Pancreas (tissue), 10 donors: Measurements from ENCODE around the gene AUP1. TPM values are rescaled to one million over a fixed set of nuclear protein-coding genes. Genes with fewer than 3 reads are reported as not detected.

Experiments used
- ATAC-seq, 4 donors: fragments of 200-7000 bp; cut with Tn5 transposase; one replicate each; pipeline versions ENCODE4 v1.8.0 to v1.9.1; 2020; ENCODE audit warnings: mild to moderate bottlenecking in 4 of 4, moderate library complexity in 4 of 4
- DNase-seq, 6 donors: peaks; one replicate each; pipeline ENCODE4 v3.0.0-alpha.2; 2020
- FAIRE-seq: peaks from 2 replicates; lab custom pipeline; 2012; peaks lifted over from hg19 to GRCh38; lab: Jason Lieb, UNC
- H3K27ac ChIP-seq, 4 donors: fragments of 200-600 bp; sonication (generic); 1 replicate in 3 of 4; 2 replicates in 1 of 4; pipeline versions ENCODE4 v1.5.0 to v1.8.0; 2020
- H3K27me3 ChIP-seq, 4 donors: fragments of 200-600 bp; one replicate each; pipeline ENCODE4 v1.8.0; 2021
- H3K36me3 ChIP-seq, 3 donors: fragments of 200-600 bp; sonication (generic) in 1 of 3; one replicate each; pipeline versions ENCODE4 v1.5.0 to v1.8.0; 2020 to 2021
- H3K4me1 ChIP-seq, 3 donors: fragments of 200-600 bp; one replicate each; pipeline ENCODE4 v1.8.0; 2021
- H3K4me3 ChIP-seq, 4 donors: fragments of 200-600 bp; sonication (generic) in 2 of 4; one replicate each; pipeline versions ENCODE4 v1.5.0 to v1.8.0; 2020 to 2021
- H3K9me3 ChIP-seq, 4 donors: fragments of 200-600 bp; one replicate each; pipeline ENCODE4 v1.8.0; 2021
- WGBS, 2 donors: extraction: QIAGEN DNeasy Blood & Tissue Kit; methylation state at CpG; one replicate each; pipeline ENCODE4 v1.1.7; 2013; 5-methylcytosine and 5-hydroxymethylcytosine counted together
- intact Hi-C, 3 donors: fragments of 100-400 bp; cut with DNase I; formaldehyde crosslinking; loops; one replicate each; pipeline versions ENCODE4 v1.11.1 to v1.14.2; 2022
- polyA plus RNA-seq, 2 donors: library from polyadenylated mRNA; stranded (reverse); fragments of 200-250 nt; gene quantifications; one replicate each; pipeline ENCODE4 v1.2.3, GENCODE V29; 2013
- total RNA-seq, 6 donors: library from RNA; stranded (reverse); fragmentation: NEBNext Ultra II Directional in 4 of 6; extraction: Animal tissue kit (Norgen Biotek cat#: 25700) in 4 of 6; gene quantifications; one replicate each; pipeline versions ENCODE4 v1.2.1 to v1.2.4, GENCODE V29; 2021 to 2023
- TF ChIP-seq, protein P1 (sequence below), 4 donors: fragments of 200-600 bp; sonication (generic) in 3 of 4; IDR thresholded peaks; one replicate each; pipeline versions ENCODE4 v1.5.0 to v1.8.0; 2021; ENCODE audit warnings: antibody characterized with exemption in 4 of 4
- donor health status: healthy with polysubstance abuse.
- donor health status: DM: no; HTN: no; CAD: no; lungs with moderate emphysema.
- donor health status: DM: no; HTN: no; CAD: no.
- donor health status: control.
- donor health status: control.
- donor health status: Bipolar disorder and iron deficiency.
- donor health status: DM: yes; HTN: yes; CAD: no.
- donor health status: DM: no; HTN: no; CAD: no.
- donor health status: DM: no; HTN: no; CAD: no.
- donor health status: DM: yes; HTN: yes; CAD: no.

Gene AUP1, protein sequence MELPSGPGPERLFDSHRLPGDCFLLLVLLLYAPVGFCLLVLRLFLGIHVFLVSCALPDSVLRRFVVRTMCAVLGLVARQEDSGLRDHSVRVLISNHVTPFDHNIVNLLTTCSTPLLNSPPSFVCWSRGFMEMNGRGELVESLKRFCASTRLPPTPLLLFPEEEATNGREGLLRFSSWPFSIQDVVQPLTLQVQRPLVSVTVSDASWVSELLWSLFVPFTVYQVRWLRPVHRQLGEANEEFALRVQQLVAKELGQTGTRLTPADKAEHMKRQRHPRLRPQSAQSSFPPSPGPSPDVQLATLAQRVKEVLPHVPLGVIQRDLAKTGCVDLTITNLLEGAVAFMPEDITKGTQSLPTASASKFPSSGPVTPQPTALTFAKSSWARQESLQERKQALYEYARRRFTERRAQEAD
- total RNA-seq (10 to 100 TPM; 62.1 to 91.0 (median 67.9) TPM), polyA plus RNA-seq (100 to 1,000 TPM; 246 to 258 TPM)

GRCh38 chr2:74529357-74530238 lies at the start of gene AUP1, which contains the start of gene HTRA2:
Gene AUP1 (minus strand): TSS chr2:74529706. CDS start chr2:74529629, 77 bp downstream.
Gene HTRA2 (plus strand): TSS chr2:74529933. CDS start chr2:74530007, 74 bp downstream.
- DNase-seq (peak; percentile 96 to 100 (median 98)), FAIRE-seq (peak; percentile 45), ATAC-seq (peak; percentile 93 to 97 (median 94))
- Histone ChIP-seq H3K4me3 (peak within 1 kb of the TSS; percentile 77 to 99 (median 97)), H3K27ac (peak within 1 kb of the TSS; percentile 79 to 88 (median 82)), H3K36me3 (peaks cover 0 to 13% (median 0%) of the 10 kb centered on the region in 3 donors), H3K27me3 (no peaks in the 10 kb centered on the region), H3K9me3 (no peaks in the 10 kb centered on the region), H3K4me1 (peaks cover 7 to 18% (median 14%) of the 10 kb centered on the region in 3 donors)
- intact Hi-C loops: no loop called here
- TF ChIP-seq, protein P1, sequence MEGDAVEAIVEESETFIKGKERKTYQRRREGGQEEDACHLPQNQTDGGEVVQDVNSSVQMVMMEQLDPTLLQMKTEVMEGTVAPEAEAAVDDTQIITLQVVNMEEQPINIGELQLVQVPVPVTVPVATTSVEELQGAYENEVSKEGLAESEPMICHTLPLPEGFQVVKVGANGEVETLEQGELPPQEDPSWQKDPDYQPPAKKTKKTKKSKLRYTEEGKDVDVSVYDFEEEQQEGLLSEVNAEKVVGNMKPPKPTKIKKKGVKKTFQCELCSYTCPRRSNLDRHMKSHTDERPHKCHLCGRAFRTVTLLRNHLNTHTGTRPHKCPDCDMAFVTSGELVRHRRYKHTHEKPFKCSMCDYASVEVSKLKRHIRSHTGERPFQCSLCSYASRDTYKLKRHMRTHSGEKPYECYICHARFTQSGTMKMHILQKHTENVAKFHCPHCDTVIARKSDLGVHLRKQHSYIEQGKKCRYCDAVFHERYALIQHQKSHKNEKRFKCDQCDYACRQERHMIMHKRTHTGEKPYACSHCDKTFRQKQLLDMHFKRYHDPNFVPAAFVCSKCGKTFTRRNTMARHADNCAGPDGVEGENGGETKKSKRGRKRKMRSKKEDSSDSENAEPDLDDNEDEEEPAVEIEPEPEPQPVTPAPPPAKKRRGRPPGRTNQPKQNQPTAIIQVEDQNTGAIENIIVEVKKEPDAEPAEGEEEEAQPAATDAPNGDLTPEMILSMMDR (IDR thresholded peaks at IDR 0.05): no peak
- WGBS, 2 donors: 0% methylated on average over 60 to 87 of the region's 87 CpGs

GRCh38 chr2:74578408-74578807 lies 48.9 kb upstream of the AUP1 start:
- H3K9me3 ChIP-seq: no peaks in the 10 kb centered on the region
- TF ChIP-seq, protein P1 (IDR thresholded peaks at IDR 0.05): no peak
- no peaks in the 10 kb centered on the region for H3K4me1 ChIP-seq
- intact Hi-C loops: no loop called here
- H3K27me3 ChIP-seq: no peaks in the 10 kb centered on the region
- no peak overlapping the region for H3K27ac ChIP-seq
- ATAC-seq (no peak), DNase-seq (no peak), FAIRE-seq (no peak)
- H3K4me3 ChIP-seq: no peak overlapping the region
- no peaks in the 10 kb centered on the region for H3K36me3 ChIP-seq
- WGBS, 2 donors: 76 to 77% methylated on average over 3 of the region's 3 CpGs

DNA sequence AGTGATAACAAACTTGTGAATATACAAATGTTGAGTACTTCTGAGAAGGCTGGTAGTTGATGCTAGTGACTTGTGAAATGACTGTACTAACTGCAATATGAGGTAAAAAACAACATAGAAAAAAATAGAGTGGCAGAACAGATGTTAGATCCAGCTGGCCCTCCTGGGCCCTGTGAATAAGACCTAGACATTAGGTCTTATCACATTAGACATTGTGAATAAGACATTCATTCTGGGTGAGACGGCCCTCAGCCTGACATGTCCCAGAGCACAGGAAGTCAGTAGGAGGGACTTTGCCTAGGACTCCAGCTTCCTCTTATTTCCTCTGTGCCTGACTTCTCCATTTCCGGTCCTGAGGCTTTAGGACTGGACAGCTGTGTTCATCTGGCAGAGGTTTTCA lies 47.9 kb upstream of the AUP1 start:
- WGBS, 2 donors: 57 to 66% methylated on average over 2 of the region's 2 CpGs

GRCh38 chr2:74576863-74577229 lies 47.3 kb upstream of the AUP1 start:
- H3K36me3 ChIP-seq: no peaks in the 10 kb centered on the region
- TF ChIP-seq, protein P1 (IDR thresholded peaks at IDR 0.05): no peak
- H3K9me3 ChIP-seq: no peaks in the 10 kb centered on the region
- H3K27ac ChIP-seq: peak overlapping the region in 1 of 4 donors; percentile 46
- peak in 1 of 6 donors; percentile 34 for DNase-seq
- H3K27me3 ChIP-seq: no peaks in the 10 kb centered on the region
- no peak for FAIRE-seq
- peak in 3 of 4 donors; percentile 62 to 86 (median 78) for ATAC-seq
- no peaks in the 10 kb centered on the region for H3K4me1 ChIP-seq
- no peak overlapping the region for H3K4me3 ChIP-seq
- 24 to 33% methylated on average over 1 of the region's 1 CpG for WGBS, 2 donors
- intact Hi-C loops: no loop called here

More for the DNA sequence above, 47.9 kb upstream of the AUP1 start:
- ATAC-seq (peak in 3 of 4 donors; percentile 43 to 75 (median 72)), DNase-seq (no peak), FAIRE-seq (no peak)
- Histone ChIP-seq H3K36me3 (no peaks in the 10 kb centered on the region), H3K4me3 (no peak overlapping the region), H3K4me1 (no peaks in the 10 kb centered on the region), H3K9me3 (no peaks in the 10 kb centered on the region), H3K27ac (peak overlapping the region in 2 of 4 donors; percentile 7 to 39), H3K27me3 (no peaks in the 10 kb centered on the region)
- TF ChIP-seq, protein P1 (IDR thresholded peaks at IDR 0.05): no peak
- intact Hi-C loops: no loop called here
